HG03457 (cell line): ENCODE results near the gene AQP1.

ENCODE experiments used
- ATAC-seq: cut with Tn5 transposase; IDR thresholded peaks from one replicate; pipeline ENCODE4 v1.9.1; 2021; ENCODE audit warnings: moderate number of reproducible peaks; ENCODE audit not compliant: unreplicated experiment

The AQP1 gene

DNA sequence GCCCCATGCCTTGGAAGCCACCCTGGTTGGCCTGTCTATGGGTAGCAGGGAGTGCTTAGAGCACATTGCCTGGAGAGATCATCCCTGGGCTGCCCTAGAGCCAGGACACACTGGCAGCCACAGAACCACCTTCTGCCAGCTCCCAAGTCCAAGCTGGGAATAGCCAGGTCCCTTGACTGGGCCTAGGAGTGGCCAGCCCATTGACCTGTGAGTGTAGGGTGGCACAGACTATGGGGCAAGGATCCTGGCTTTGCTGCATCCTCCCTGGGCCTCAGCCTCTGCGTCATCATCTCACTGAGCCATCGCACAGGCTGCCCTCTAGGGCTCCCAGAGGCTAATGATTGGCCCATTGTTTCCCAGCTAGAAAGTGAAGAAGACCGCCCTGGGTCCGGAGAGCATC is 7.0 kb downstream of the AQP1 start:
- no peak for ATAC-seq

GRCh38 chr7:30920021-30920583 is 8.4 kb downstream of the AQP1 start:
- ATAC-seq, result no peak

- ATAC-seq, result no peak
These were observed 9.2 kb downstream of the AQP1 start for GRCh38 chr7:30920584-30921539.

- no peak for ATAC-seq
These were observed 10.1 kb downstream of the AQP1 start for GRCh38 chr7:30921540-30922401.

DNA sequence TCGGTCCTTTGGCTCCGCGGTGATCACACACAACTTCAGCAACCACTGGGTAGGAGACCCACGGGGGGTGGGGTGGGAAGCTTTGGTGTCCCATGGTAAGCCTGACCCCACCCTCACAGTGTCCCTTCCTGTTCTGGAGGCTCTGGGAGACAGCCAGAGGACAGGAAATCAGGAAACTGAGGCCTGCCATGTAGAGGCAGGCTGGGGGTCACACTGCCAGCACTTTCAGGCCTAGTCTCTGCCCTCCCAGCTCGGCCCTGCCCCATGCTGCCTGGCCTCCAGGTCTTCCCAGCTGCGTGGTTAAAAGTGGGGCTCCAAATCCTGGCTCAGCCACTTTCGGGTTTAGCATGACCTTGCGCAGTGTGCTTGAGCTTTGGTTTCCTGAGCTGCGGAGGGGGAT is 10.9 kb downstream of the AQP1 start:
- ATAC-seq, result no peak

- ATAC-seq, result no peak
These were observed 11.5 kb downstream of the AQP1 start for GRCh38 chr7:30923009-30923773.

DNA sequence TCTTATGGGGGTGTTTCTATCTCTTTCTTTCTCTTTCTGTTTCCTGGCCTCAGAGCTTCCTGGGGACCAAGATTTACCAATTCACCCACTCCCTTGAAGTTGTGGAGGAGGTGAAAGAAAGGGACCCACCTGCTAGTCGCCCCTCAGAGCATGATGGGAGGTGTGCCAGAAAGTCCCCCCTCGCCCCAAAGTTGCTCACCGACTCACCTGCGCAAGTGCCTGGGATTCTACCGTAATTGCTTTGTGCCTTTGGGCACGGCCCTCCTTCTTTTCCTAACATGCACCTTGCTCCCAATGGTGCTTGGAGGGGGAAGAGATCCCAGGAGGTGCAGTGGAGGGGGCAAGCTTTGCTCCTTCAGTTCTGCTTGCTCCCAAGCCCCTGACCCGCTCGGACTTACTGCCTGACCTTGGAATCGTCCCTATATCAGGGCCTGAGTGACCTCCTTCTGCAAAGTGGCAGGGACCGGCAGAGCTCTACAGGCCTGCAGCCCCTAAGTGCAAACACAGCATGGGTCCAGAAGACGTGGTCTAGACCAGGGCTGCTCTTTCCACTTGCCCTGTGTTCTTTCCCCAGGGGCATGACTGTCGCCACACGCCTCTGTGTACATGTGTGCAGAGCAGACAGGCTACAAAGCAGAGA is 12.2 kb downstream of the AQP1 start:
- no peak for ATAC-seq

DNA sequence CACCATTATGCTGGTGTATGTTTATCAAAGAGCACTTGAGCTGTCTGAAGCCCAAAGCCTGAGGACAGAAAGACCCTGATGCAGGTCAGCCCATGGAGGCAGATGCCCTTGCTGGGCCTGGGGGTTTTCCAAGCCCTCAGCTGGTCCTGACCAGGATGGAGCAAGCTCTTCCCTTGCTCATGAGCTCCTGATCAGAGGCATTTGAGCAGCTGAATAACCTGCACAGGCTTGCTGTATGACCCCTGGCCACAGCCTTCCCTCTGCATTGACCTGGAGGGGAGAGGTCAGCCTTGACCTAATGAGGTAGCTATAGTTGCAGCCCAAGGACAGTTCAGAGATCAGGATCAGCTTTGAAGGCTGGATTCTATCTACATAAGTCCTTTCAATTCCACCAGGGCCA is 13.0 kb downstream of the AQP1 start:
- no peak for ATAC-seq

DNA sequence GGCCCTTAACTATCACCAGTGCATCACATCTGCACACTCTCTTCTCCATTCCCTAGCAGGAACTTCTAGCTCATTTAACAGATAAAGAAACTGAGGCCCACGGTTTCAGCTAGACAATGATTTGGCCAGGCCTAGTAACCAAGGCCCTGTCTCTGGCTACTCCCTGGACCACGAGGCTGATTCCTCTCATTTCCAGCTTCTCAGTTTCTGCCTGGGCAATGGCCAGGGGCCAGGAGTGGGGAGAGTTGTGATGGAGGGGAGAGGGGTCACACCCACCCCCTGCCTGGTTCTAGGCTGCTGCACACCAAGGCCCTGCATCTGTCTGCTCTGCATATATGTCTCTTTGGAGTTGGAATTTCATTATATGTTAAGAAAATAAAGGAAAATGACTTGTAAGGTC is 13.5 kb downstream of the AQP1 start:
- no peak for ATAC-seq

DNA sequence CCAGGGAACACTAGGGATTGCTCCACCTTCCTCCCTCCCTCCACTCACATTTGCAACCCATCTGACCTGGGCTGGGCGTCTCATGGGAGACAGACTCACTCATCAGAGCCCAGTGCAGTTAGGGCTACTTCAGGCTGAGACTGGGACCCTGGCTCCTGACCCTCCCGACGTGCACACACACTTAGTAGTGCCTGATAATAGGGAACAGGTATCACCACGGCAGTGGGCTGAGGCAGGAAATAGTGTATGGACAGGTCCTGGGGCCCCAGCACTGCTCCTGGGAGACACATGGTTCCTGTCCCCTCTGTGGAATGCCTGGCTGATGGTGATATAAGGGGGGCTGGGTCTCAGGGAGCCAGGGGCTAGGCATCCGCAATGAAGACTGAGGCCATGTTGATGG is 14.3 kb downstream of the AQP1 start:
- no peak for ATAC-seq

DNA sequence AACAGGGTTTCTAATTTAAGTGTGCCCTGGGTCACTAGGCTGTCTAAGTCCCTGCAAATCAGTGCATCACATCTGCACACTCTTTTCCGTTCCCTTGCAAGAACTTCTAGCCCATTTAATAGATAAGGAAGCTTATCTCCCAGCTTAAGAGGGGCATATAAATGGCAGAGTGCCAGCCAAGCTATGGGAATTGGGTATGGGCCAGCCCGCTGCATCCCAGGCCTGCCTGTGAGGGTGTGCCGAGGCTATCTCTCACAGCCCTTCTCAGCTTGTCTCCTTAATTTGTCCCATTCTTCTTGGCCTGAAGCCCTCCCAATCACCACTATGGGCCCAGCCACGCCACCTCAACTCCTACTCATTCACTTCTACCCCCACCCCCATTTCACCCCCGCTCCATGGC is 14.7 kb downstream of the AQP1 start:
- ATAC-seq, result no peak

- no peak for ATAC-seq
These were observed 15.4 kb downstream of the AQP1 start for GRCh38 chr7:30927040-30927439.

- no peak for ATAC-seq
These were observed 15.9 kb downstream of the AQP1 start for GRCh38 chr7:30927559-30927958.

- no peak for ATAC-seq
These were observed 16.7 kb downstream of the AQP1 start for GRCh38 chr7:30928254-30928872.

DNA sequence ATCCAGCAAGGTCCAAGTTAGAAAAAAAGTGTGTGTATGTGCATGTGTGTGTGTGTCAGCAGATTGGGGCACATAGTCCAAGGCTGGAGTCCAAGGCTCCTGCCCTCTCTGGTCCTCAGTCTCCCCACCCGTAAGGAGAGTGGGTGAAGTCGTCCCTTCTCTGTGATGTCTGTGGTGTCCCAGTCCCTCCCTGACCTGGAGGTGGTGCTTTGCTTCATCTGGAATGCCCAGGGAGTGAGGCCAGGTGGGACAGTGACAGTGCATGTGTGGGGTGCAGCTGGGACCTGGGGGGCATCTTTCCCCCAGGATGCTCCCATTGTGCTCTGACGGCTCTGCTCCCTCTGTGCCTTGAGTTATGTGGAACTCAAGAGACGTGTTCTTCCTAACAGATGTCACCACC is 18.0 kb downstream of the AQP1 start:
- ATAC-seq, result no peak

GRCh38 chr7:30930621-30931020 is 19.0 kb downstream of the AQP1 start:
- ATAC-seq, result no peak

DNA sequence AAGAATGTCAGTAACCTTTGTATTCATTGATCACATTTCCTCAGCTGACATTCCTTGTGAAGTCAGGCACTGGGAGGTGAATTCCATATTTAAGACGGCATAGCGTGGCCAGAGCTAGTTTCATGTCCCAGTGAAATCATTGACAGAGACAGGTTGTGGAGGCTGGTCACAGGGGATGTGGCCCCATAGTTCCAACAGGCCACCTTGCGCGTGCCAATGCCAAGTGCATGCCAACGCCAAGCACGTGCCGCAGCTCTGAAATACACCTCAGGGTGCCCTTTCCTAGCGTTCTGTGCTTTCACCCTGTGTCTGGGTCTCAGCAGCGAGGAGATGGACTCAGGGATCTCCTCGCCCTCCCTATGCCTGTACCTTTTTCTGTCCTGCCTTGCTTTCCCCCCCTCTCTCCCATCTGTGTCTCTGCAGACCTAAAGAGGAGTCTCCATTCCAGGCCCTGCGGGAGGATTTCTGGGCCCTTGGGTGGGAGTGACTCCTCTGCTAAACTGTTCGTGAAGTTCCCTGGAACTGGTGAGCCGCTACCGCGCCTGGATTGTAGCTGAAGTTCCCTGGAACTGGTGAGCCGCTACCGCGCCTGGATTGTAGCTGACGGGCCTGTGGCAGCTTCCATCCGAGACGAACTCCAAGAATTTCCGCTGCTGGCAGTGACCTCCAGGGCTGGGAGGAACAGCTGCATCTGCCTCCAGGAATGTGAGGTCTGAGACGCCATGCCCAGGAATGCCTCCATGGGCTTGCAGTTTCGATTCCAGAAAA is 19.7 kb downstream of the AQP1 start:
- ATAC-seq, result no peak

DNA sequence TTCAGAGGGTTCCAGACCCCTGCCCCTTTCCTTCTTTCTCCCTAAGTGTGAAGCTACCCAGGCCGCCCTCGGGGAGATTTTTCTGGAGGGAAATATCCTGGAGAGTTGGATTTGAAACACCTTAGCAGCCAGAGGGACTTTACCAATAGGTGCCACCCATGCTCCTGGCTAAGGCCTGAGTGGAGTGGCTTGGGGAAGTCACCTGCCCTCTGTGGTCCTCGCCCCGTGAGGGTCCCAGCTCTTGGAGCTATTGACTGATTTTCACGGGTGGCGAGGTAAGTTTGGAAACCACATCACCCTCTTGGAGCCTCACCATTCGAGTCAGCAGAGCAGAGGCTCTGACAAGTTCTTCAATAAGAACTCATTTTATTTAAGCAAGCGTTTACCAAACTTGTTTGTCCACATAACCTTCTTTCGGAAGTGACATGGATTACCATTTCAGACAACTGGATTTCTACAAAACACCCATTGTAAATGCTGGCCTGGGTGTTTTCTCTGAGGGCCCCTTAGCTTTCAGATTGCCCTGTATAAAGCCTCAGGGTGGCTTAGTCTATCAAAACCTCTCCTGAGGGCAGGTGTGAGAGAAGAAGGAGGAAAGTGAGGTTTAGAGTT is 20.4 kb downstream of the AQP1 start:
- ATAC-seq, result no peak

DNA sequence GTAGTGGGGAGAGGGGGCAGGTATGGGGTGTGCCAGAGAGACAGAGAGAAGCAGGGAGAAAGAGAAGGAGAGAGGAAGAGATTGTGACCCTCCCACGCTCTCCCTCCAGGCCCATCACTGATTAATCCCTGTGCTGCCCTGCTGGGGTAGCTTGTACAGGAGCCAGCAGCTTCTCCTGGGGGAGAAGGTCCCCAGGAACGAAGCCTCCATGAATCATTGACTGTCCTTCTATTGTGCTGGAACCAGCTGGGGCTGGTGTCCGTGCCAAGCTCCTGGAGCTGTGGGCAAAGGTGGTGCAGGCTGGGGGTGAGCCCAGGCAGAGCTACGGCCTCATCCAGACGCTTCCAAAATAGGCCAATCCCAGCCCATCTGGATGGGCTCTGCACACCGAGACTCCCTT is 20.9 kb downstream of the AQP1 start:
- no peak for ATAC-seq
